GM18526 (cell line): Measurements from ENCODE around the gene MCRS1.

ENCODE experiments used
- POLR2A ChIP-seq: IDR thresholded peaks from 3 replicates; pipeline ENCODE4 v1.6.1; 2011; ENCODE audit not compliant: insufficient read length; ENCODE audit errors: extremely low read depth

Gene MCRS1

DNA sequence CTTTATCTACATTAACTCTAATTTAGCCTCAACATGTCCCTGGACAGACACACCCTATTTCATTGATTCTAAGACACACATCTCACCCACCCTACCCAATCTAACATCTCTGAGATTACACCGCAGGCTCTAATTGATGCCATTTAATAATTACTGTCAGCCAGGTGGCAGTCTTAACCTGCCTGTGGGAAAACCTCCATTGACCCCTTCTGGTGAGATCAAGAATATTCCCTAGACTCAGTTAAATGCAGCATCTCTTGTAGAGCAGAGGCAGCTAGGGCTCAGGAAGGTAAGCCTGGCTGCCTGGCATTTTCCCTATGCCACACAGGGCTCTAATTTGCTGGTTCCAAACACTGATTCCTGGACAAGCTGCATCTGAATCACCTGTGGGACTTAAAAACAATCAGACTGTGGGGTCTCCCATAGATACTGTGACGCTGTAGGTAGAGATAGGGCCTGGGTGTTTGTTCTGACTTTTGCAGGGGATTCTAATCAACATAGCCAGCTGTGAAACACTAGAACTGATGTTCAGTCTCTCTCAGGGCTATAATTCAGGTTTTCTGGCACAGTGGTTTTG is 14.3 kb downstream of the MCRS1 start:
- TF ChIP-seq POLR2A = no peak

DNA sequence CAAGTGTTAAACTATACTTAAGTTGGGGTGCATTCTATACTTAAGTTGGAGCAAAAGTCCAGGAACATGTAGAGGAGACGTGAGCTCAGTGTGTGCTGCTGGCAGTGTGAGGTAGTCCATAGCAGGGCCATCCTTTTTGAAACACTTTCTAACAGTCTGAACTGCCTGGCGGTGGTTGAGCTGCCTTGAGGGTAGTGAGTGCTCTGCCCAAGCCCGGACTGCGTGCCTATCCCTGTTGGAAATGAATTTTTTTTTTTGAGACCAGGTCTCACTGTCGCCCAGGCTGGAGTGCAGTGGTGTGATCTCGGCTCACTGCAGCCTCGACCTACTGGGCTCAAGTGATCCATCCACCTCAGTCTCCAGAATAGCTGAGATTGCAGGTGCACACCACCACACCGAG is 15.0 kb downstream of the MCRS1 start:
- no peak for TF ChIP-seq POLR2A

DNA sequence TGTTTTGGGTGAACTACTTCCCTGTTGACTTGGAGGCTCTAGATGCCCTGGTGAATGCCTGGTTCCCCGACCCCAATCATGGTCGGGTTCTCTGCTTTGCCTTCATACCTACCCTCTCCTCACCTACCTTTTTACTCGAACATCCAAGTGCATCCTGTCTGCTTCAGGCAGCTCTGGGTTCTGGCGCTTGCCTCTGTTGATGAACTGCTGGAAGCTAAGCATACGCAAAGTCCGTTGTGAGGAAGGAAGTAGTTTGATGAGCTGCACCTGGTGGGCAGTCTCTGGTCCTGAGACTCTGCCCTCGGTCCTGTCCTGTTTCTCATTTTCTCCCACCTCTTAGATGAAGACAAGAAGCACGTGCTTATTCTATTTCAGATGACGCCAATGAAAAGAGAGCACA is 15.5 kb downstream of the MCRS1 start:
- TF ChIP-seq POLR2A = no peak

DNA sequence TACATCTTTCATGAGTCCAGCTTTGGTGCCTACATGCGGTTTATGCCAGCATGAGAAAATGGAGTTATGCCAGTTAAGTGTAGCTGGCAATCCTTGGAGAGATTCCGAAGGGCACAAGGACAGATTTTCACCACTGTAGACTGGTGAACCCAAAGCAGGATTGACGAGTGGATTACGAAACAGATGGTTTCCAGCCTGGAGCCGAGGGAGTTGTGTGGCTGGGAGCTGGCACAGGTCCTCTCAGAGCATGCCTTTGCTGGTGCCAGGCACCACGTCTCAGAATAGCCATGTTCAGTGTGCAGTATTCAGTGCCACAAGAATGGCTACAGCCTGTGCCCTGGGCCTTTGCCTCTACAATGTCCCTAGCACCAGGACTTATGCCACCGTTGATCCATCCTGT is 15.9 kb downstream of the MCRS1 start:
- no peak for TF ChIP-seq POLR2A

DNA sequence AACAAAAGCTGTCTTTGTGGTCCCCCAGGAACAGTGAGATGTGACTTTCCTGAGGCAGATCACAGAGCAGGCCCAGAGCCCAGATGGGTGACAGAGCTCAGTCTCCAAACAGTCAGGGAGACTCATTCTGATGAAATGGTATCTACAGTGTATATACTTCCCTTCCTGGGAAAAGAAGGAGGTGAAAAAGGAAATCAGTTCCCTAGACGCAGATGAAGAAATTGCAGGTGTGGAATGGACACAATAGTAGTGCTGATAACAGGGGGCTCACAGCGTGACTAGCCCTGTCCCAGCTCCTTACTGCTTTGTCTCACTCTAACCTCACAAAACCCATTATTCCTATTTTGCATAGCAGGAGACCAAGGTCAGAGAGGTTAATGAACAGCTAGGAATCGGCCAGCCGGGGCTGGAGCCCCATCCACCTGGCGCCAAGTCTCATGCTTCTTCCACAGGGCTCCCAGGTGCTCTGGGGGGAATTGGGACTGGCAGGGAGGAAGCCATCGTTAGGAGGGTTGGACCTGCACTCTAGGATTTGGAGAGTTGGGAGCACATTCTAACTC is 17.2 kb downstream of the MCRS1 start:
- no peak for TF ChIP-seq POLR2A

DNA sequence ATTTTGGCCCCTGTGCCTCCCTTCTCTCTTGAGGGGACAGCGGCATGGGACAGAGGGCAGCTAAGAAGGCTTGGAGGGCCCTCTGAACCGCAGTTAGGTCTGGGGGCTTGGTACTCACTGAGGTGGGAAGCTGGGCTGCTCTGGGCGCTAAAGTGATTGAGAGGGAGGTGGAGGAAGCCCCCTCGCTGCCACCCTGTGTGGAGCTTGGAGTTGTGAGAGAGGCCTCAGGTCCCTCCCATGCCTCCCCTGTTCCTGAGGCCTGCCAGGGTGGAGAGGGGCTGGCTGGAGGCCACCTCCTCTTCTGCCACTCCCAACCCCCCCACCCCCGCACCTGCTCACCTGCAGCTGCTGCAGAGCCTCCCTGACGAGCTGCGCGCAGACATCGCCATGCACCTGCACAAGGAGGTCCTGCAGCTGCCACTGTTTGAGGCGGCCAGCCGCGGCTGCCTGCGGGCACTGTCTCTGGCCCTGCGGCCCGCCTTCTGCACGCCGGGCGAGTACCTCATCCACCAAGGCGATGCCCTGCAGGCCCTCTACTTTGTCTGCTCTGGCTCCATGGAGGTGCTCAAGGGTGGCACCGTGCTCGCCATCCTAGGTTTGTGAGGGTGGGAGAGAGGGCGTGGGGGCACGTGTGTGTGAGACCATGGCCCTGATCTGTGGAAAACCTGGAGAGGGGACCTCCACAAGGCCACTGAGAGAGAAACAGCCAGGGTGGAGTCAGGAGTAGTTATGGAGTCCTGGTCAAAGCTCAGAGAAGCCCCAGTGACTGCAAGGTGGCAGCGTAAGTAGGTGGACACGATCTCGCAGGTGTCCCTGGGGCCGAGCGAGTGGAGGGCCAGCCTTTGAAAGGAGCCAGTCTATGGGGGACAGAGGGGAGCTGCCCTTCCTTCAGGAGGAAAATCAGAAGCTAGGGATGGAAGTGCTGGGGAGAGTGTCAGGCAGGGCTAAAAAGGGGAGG is 17.9 kb downstream of the MCRS1 start:
- TF ChIP-seq POLR2A = no peak

DNA sequence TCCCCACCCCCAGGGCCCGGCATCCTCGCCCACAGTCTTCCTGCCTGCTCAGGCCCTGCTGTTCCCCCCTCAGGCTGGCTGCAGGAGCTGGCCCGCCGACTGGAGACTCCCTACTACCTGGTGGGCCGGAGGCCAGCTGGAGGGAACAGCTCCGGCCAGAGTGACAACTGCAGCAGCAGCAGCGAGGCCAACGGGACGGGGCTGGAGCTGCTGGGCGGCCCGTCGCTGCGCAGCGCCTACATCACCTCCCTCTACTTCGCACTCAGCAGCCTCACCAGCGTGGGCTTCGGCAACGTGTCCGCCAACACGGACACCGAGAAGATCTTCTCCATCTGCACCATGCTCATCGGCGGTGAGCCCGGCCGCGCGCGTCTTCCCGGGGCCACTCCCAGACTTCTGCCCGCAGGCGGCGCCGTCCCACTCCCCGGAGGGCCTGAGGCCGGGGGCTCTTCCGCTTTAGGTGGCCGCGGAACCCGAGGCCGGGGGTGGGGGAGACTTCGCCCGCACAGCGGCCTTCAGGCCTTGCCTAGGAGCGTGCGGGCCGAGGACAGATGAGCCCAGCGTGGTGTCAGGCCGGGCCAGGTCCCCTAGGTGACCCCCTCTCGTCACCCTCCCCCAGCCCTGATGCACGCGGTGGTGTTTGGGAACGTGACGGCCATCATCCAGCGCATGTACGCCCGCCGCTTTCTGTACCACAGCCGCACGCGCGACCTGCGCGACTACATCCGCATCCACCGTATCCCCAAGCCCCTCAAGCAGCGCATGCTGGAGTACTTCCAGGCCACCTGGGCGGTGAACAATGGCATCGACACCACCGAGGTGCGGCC is 18.9 kb downstream of the MCRS1 start:
- no peak for TF ChIP-seq POLR2A

DNA sequence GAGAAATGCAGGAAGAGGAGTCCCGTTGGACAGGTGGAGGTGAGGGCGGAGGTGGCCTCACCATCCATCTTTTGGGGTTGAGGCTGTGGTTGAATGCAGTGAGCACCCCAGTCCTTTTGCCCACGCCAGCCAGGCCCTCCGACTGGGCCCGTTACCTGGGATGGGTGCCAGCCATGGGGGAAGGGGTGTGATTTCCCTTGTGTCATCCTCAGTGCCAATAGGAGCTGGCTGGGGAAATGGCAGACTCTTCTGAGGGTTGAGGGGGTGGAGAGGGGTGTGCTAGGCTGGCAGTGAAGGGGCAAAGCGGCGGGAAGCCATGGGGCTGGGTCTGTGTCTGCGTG is 19.5 kb downstream of the MCRS1 start:
- TF ChIP-seq POLR2A = no peak

DNA sequence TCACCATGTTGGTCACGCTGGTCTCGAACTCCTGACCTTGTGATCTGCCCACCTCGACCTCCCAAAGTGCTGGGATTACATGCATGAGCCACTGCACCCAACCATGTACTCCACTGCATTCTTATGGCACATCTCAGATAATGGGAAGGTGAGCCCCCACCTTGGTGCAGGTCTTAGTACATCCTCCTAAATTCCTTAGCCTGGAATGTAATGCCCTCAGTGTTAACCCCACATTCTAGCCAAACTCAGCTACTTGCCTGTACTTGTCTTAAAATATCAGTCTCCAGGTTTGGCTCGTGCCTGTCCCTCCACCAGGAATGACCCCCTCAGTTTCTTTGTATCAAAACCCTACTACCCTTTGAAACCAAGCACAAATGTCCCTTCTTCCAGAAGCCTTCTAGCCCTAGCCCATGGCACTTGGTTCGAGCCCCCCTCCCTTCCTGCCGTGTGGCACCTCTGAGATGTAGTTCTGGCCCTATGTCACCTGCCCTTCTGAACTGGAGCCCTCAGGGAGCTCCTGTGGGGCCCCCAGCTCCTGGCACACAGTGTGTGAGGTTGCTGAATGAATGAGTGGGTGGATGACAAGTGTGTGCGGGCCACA is 20.8 kb downstream of the MCRS1 start:
- no peak for TF ChIP-seq POLR2A

DNA sequence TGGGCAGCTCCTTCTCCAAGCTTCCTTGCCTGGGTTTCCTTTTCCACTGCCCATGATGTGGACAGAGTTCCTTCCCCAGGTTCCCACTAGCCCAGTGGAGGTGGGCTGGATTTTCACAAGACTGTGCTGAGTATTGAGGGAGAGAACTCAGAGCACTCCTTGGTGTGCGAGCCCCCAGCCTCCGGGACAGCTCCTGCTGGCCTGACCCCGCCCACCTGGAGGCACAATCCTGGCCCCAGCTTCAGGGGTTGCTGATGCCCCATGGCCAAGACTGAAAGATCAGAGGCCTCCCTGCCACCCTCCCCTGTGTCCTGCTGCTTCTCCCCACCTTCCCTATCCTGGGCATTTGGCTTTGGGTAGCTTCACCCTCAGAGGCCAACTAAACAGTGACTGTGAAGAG is 21.5 kb downstream of the MCRS1 start:
- TF ChIP-seq POLR2A = no peak

DNA sequence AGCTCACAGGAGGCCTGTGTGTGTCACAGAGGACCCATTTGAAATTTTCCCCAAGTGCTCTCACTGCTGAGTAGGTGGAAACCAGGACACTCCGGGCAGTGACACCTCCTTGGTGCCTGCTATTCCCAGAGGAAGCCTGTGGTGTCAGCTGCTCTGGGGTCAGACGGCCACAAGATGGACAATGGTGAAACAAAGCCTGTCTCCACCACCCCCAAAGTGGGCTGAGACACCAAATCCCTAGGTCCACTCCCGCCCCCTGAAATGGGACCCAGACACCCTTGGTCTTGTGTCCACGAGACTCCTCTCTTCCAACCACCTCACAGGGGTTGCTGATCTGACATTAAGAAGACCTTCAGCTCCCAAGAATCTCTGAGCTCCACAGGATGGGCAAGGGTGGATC is 22.1 kb downstream of the MCRS1 start:
- TF ChIP-seq POLR2A = no peak

DNA sequence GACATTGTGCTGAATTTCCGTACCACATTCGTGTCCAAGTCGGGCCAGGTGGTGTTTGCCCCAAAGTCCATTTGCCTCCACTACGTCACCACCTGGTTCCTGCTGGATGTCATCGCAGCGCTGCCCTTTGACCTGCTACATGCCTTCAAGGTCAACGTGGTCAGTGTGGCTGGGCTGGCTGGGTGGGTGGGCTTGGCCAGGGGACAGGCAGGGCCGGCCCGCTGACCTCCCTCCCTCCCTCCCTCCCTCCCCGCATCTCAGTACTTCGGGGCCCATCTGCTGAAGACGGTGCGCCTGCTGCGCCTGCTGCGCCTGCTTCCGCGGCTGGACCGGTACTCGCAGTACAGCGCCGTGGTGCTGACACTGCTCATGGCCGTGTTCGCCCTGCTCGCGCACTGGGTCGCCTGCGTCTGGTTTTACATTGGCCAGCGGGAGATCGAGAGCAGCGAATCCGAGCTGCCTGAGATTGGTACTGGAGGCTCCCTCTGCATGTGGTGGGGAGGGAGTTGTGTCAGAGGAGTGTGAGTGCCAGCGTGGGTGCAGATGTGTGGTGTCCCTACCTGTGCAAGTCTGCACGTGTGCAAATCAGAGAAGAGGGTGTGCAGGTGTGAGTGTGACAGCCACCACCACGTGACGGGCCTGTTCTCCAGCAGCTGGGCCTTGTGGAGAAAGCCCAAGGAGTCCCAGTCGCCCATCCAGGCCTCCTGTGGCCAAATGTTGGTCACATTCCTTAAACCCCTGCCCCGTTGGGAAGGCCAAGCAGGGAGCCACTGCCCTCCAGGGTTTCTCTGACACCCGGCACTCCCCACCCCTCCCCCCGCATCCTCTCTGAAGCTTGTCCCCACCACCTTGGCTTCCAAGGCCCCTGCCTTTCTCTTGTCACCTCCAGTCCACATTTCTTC is 23.8 kb downstream of the MCRS1 start:
- no peak for TF ChIP-seq POLR2A

DNA sequence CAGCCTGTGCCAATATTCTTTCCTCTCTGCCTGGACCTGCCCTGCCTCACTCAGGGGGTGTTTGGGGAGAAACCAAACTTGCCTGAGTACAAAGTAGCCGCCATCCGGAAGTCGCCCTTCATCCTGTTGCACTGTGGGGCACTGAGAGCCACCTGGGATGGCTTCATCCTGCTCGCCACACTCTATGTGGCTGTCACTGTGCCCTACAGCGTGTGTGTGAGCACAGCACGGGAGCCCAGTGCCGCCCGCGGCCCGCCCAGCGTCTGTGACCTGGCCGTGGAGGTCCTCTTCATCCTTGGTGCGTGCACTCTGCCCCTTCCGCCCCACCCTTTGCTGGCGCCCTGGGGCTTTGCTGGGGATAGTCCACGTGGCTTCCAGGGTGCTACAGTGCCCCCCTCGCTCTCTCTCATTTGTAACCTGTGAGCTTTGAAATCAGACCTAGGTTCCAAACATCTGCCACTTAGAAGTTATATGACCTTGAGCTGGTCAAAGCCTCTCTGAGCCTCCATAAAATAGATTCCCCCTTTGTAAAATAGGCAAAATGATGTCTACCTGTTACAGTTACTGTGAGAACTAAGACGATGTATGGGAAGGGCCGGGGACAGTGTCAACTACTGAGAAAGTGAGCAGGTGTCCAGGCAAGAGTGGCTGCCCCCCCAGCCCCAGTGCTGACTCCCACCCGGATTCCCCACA is 24.6 kb downstream of the MCRS1 start:
- no peak for TF ChIP-seq POLR2A
